Gastrocnemius medialis (tissue), 4 donors: ENCODE results near the gene LY86.

ENCODE experiments used
- POLR2A ChIP-seq, 2 donors: fragments of 450-650 bp; IDR thresholded peaks; one replicate each; pipeline ENCODE4 v1.6.1; 2017; ENCODE audit warnings: antibody characterized with exemption in 2 of 2, mild to moderate bottlenecking in 2 of 2, moderate library complexity in 2 of 2
- TF ChIP-seq, protein P1 (sequence below), 5 experiments: fragments of 450-650 bp in 3 of 5; fragments of 200-600 bp in 2 of 5; sonication (generic) in 2 of 5; IDR thresholded peaks in 4 of 5; conservative IDR thresholded peaks in 1 of 5; 1 replicate in 4 of 5; 2 replicates in 1 of 5; pipeline ENCODE4 v1.5.1; 2016 to 2019; ENCODE audit warnings: antibody characterized with exemption in 5 of 5, mild to moderate bottlenecking in 3 of 5, moderate library complexity in 3 of 5

DNA sequence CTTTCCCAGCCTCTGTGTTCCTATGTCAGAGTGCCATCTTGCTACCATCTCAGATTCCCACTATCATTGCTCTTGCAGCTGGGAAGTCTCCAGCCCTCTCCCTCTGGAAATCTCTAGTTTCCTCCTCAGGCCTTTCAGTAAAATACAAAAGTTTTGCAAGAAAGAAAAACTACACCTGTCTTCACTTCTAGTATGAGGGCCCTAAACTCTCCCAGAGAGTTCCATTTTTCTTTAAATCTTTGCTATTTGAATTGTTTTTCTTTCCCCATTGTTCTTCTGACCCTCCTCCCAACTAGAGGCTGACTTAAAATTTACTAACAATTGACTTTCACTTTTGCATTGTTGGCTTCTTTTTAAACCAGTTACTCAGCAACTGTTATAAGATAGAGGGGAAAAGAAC, 62.8 kb downstream of the LY86 start:
- TF ChIP-seq, protein P1, sequence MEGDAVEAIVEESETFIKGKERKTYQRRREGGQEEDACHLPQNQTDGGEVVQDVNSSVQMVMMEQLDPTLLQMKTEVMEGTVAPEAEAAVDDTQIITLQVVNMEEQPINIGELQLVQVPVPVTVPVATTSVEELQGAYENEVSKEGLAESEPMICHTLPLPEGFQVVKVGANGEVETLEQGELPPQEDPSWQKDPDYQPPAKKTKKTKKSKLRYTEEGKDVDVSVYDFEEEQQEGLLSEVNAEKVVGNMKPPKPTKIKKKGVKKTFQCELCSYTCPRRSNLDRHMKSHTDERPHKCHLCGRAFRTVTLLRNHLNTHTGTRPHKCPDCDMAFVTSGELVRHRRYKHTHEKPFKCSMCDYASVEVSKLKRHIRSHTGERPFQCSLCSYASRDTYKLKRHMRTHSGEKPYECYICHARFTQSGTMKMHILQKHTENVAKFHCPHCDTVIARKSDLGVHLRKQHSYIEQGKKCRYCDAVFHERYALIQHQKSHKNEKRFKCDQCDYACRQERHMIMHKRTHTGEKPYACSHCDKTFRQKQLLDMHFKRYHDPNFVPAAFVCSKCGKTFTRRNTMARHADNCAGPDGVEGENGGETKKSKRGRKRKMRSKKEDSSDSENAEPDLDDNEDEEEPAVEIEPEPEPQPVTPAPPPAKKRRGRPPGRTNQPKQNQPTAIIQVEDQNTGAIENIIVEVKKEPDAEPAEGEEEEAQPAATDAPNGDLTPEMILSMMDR (IDR thresholded peaks at IDR 0.05 in 4 of 5, conservative IDR thresholded peaks at IDR 0.05 in 1 of 5): no peak
- no peak for TF ChIP-seq POLR2A (IDR thresholded peaks at IDR 0.05)
